ENCODE data around the gene KRT16. TPM values are rescaled to one million over a fixed set of nuclear protein-coding genes. Genes with fewer than 3 reads are reported as not detected.
"Not testable (repeated sequence)": the region's sequence is repeated elsewhere in the genome, so short reads cannot be mapped to it uniquely, and the experiment has no call there.

Gene KRT16
- total RNA-seq, 1 donor from 2014 or later = 31.9 TPM

DNA sequence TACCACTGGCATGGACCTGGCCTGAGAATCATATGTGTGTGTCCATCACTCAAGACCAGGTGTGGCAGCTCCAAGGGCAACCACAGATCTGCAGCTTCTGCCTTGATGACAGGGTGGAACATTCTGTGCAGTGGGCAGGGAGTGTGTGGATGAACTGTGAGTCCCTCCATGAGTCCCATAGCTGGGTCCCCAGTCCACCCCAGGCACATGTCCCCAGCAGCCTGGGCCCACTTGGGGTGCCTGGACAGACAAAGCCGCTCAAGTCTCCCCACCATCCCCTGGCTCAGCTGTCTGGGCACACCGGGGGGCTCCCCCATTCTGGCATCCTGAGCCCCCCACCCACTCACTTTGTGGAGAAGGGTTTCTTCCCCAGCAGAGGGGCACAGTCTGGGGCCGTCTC lies 4.6 kb upstream of the KRT16 start:
- Histone ChIP-seq H3K27ac (no peak overlapping the region), H3K36me3 (no peaks in the 10 kb centered on the region), H3K27me3 (no peaks in the 10 kb centered on the region)

DNA sequence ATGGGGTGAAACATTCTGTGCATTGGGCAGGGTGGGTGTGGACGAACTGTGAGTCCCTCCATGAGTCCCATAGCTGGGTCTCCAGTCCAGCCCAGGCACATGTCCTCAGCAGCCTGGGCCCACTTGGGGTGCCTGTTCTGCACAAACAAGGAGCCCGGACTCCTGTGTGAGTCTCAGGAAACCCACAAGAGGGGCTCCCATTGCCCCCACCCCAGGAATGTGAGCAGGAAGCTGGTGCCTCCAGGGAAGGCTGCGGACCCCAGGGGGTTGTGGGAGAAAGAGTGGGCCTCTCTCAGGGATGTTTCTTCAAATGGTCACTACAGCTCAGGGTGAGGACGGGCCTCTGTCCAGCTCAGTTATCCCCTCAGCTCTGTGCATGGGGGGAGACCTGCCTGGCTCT lies 3.9 kb upstream of the KRT16 start:
- H3K27ac ChIP-seq; H3K4me3 ChIP-seq; H3K36me3 ChIP-seq; H3K27me3 ChIP-seq; H3K4me1 ChIP-seq; DNase-seq (ENCODE audit: low spot score in 2 of 2); H3K9me3 ChIP-seq; intact Hi-C loops (cut with DNase I): not testable (repeated sequence)

More for the DNA sequence above, 4.6 kb upstream of the KRT16 start:
- intact Hi-C loops (cut with DNase I) = no loop called here
- H3K4me1 ChIP-seq = no peaks in the 10 kb centered on the region
- TF ChIP-seq, protein P1, sequence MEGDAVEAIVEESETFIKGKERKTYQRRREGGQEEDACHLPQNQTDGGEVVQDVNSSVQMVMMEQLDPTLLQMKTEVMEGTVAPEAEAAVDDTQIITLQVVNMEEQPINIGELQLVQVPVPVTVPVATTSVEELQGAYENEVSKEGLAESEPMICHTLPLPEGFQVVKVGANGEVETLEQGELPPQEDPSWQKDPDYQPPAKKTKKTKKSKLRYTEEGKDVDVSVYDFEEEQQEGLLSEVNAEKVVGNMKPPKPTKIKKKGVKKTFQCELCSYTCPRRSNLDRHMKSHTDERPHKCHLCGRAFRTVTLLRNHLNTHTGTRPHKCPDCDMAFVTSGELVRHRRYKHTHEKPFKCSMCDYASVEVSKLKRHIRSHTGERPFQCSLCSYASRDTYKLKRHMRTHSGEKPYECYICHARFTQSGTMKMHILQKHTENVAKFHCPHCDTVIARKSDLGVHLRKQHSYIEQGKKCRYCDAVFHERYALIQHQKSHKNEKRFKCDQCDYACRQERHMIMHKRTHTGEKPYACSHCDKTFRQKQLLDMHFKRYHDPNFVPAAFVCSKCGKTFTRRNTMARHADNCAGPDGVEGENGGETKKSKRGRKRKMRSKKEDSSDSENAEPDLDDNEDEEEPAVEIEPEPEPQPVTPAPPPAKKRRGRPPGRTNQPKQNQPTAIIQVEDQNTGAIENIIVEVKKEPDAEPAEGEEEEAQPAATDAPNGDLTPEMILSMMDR (IDR thresholded peaks at IDR 0.05) = no peak
- no peak for DNase-seq (ENCODE audit: low spot score in 2 of 2)
- no peak overlapping the region for H3K4me3 ChIP-seq
- no peaks in the 10 kb centered on the region for H3K9me3 ChIP-seq

DNA sequence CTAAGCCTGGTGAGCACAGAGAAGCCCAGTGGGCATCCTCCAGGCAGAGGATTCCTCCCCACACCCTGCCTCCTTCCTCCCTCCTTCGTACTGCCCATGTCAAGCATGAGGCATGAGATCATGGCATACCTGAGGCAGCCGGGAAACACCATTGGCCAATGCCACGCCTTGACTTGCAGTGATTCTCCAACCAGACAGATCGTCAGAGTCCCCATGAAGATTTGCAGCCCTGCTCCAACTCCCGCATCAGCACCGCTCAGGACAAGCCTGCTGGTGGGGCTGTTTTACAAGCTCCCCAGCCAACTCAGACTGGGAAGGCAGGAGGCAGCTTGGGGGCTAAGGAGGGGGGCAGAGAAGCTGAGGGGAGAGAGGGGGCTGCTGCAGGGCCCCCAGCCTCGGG lies 2.9 kb upstream of the KRT16 start:
- no peaks in the 10 kb centered on the region for H3K9me3 ChIP-seq
- H3K27ac ChIP-seq = no peak overlapping the region
- H3K27me3 ChIP-seq = no peaks in the 10 kb centered on the region
- H3K4me1 ChIP-seq = no peaks in the 10 kb centered on the region
- TF ChIP-seq, protein P1 (IDR thresholded peaks at IDR 0.05) = no peak
- no peaks in the 10 kb centered on the region for H3K36me3 ChIP-seq
- H3K4me3 ChIP-seq = no peak overlapping the region
- intact Hi-C loops (cut with DNase I) = no loop called here
- DNase-seq (ENCODE audit: low spot score in 2 of 2) = no peak

DNA sequence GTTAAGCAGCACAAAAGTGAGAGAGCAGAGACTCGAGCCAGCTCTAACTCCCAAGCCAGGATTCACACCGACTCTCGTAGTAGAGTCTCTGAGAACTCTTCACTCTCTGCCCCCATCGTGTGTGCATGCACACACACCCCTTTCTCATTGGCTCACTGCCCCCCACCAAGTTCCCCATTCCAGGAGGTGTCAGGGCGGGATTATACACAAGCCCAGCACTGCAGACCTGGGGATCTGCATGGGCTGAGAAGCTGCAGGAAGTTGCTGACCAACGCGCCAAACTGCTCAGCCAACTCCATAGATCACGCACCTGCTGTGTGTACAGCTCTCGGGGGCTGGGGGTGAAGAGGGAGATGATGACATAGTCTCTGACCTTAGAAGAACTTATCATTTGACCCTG lies 2.2 kb upstream of the KRT16 start:
- H3K4me3 ChIP-seq; H3K27me3 ChIP-seq; H3K9me3 ChIP-seq; H3K4me1 ChIP-seq; DNase-seq (ENCODE audit: low spot score in 2 of 2); H3K27ac ChIP-seq; intact Hi-C loops (cut with DNase I); H3K36me3 ChIP-seq: not testable (repeated sequence)

DNA sequence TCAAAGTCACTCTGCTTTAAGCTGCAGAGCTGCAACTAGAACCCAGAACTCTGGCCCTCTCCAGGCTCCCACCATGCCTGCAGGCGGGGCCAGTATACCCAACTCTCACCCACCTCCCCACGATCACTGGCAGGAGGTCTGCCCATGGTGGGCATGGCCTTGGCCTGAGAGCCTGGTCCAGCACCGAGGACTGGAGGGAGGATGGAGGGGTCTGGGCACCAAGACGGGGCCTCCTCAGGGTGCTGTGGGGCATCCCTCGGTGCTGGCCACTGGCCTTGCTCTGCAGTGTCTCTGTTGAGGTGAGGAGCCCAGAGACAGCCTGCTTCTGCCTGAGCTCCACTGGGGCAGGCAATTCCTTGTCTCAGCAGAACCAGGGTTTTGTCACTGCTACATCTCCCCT lies 1.5 kb upstream of the KRT16 start:
- Histone ChIP-seq H3K27me3 (no peaks in the 10 kb centered on the region), H3K4me1 (no peaks in the 10 kb centered on the region), H3K9me3 (no peaks in the 10 kb centered on the region), H3K27ac (no peak overlapping the region), H3K4me3 (no peak overlapping the region), H3K36me3 (no peaks in the 10 kb centered on the region)
- DNase-seq (ENCODE audit: low spot score in 2 of 2) = no peak
- intact Hi-C loops (cut with DNase I) = no loop called here
- TF ChIP-seq, protein P1 (IDR thresholded peaks at IDR 0.05) = no peak

DNA sequence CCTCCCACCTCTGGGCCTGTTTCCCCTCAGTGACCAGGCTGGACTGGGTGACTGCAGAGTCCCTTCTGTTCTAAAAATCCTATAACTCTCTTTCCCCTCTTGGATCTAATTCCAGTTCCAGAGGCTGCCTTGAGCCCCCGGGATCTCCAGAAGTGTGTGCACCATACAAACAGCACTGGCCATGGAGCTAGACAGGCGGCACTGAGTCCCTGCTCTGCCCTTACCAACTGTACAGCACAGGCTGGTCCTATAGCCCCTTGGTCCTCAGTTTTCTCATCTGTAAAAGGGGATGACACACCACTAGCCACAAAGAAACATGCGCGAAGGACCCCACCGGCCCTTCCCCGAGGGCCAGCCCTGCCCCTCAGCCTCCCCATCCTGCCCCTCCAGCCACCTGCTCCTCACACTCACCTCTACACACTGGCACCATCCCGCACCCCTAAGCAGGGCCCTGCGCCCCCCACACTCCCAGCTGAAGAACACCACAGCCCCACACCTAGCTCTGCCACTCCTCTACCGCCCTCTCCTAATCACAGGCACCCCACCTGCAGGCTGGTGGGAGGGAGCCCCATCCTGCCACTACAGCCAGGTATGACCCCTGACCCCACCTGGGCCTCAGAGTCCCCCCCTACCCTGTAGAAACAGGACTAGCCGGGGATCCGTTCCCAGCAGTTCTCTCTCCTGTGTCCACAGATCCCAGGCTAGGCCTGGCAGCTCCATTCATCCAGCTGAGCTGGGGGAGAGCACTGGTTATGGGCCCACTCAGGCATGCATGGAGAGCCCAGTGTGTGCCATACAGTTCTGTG lies 913 bp upstream of the KRT16 start:
- Histone ChIP-seq H3K27ac (peak overlapping the region in 1 of 2 donors; percentile 51), H3K9me3 (no peaks in the 10 kb centered on the region), H3K36me3 (no peaks in the 10 kb centered on the region), H3K27me3 (no peaks in the 10 kb centered on the region), H3K4me1 (no peaks in the 10 kb centered on the region), H3K4me3 (no peak overlapping the region)
- intact Hi-C loops (cut with DNase I) = no loop called here
- no peak for DNase-seq (ENCODE audit: low spot score in 2 of 2)
- TF ChIP-seq, protein P1 (IDR thresholded peaks at IDR 0.05) = no peak
